Measurements from ENCODE around the gene FBXW11.

Gene FBXW11

GRCh38 chr5:171837522-171837921, 168.9 kb downstream of the FBXW11 start:
- no peak for DNase-seq

- no peak for DNase-seq
Observed at GRCh38 chr5:171835066-171835465, 171.4 kb downstream of the FBXW11 start.

DNA sequence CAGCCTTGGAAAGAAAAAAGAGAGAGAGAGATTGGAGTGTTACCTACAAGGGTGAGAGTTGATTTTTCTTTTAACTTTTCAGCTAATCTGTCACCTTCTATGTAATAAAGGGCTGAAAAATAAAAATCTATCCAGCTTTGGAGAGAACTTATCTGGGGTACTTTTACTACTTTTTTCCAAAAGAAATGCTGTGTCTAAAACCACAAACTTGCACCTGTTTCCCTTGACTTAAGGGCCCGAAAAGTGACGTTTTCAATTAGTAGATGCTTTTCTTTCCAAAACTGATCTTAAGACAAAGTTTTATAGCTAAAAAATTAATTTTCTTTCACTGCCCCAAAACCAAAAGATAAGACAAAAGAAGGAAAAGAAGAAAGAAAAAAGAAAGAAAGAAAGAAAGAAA, 172.0 kb downstream of the FBXW11 start:
- no peak for DNase-seq

GRCh38 chr5:171832775-171833174, 173.7 kb downstream of the FBXW11 start:
- DNase-seq = no peak

GRCh38 chr5:171830686-171831085, 175.8 kb downstream of the FBXW11 start:
- no peak for DNase-seq

- DNase-seq = no peak
Observed at GRCh38 chr5:171827162-171827561, 179.3 kb downstream of the FBXW11 start.

- no peak for DNase-seq
Observed at GRCh38 chr5:171826132-171826531, 180.3 kb downstream of the FBXW11 start.

GRCh38 chr5:171825051-171825450, 181.4 kb downstream of the FBXW11 start:
- no peak for DNase-seq

DNA sequence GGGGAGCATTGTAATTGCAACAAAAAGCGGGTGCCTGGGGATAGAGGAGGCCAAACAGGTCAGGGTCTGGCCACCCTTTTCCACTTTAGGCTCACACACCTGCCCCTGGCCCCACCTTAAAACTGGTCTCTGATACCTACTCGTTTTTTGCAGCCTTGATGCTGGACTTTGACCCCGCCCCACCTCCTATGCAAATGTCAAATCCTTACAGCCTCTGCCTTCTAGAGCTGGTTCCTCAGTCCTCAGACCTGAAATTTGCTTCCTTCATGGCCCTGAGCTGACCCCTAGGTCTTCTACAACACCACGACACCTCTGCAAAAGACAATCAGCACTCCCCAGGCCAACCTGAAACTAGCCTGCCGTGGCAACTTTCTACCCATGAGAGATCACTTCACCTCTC, 183.2 kb downstream of the FBXW11 start:
- no peak for DNase-seq

DNA sequence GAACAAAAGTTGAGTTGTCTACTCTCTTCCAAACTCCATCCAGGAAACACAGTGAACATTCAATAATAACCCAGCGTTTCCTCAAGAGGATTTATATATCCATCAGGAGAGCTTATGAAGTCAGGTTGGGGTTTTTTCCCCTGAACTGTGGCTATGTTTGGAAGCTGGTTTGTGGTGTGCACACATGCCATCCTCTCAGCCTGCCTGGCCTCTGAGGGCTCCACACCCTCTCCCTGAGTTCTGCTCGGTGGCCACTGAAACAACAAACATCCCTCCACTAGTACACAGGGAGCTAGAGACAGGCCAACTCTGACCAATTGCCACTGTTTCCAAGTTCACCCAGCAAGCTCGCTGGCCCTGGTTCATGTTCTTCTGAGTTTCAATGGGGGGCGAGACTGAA, 185.2 kb downstream of the FBXW11 start:
- no peak for DNase-seq

DNA sequence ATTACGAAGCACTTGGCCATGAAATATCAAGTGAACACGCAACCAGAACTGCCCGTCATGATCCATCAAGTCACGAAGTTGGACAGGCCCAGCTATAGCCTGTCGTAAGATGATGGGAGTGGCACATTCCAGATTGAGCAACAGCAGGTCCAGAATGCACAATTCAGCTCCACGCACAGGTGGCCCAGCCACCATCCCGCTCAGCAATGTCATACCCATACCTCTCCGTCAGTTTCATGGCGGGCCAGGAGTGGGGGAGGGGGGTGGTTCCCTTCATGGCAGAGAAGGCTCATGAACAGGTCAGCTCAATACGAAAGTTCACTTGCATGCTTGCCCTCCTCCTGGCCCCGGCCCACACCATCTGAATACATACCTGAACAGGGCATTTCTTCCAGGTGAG, 185.9 kb downstream of the FBXW11 start:
- DNase-seq = no peak

DNA sequence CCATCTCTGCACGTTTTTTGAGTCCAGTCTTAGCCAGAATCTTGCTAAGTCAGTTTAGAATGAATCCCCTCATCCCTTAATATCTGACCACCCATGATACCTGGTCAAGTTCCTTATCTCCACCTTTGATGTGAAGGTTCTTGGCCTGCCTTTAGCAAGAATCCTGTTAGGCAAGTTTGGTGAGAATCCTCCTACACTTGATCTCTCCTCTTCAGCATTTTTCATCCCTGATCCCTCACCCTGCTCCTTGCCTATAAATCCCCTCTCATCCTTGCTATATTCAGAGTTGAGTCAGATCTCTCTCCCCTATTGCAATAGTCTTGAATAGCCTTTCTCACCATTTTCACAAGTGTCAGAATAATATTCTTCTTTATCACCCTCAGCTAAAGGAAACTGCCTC, 189.8 kb downstream of the FBXW11 start:
- DNase-seq = no peak

DNA sequence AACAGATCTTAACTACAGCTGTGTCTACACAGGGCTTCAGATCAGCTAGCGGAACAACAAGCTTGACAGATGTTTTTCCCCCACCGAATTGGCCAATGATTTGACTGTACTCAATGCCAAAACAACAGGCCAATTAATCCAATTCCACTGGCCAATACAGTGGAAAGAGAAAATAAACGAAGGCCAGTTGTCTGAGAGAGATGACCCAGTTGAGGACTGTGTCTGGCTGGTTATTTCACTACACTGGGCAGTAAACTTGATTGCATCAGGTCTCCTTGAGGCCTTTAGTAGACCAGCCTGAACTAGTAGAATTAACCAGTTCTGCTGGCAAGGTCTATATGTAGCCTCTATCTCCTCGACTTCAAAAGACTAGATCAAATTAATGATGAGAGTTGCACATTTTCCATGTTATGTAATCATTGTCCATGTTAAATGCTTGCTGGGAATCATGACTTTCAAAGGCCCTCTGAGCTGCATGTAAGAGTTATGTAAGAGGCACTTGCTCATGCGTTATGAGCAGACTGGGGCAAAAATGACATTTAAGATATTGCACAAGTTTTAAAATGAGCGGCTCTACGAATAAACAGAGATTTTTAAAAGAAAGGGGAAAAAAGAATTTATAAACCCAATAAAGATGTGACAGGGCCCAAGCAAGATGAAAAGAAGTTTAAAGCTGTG, 192.5 kb downstream of the FBXW11 start:
- no peak for DNase-seq

DNA sequence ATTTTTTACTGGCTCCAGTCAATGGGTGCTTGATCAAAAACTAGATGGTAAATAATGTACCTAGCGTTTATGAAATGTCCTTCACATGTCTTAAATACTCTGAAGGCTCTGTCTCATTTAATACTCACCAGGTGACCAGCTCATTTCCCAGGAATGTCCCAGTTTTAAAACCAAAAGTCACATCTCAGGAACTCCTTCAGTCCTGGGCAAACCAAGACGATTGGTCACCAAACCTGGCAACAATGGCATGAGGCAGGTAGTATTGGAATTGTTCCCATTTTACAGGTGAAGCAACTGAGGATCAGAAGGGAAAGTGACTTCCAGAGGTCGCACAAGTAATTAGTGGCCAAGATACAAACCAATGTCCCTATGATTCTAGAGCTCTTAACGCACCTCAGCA, 193.2 kb downstream of the FBXW11 start:
- no peak for DNase-seq

Measured in NCI-H187 (cell line).